ENCODE measurements around the gene WSCD1. TPM values are rescaled to one million over a fixed set of nuclear protein-coding genes. Genes with fewer than 3 reads are reported as not detected.

WSCD1 gene
- total and polyA plus RNA-seq, 2 donors (not counting 1 experiment from before 2014, with no cell fraction given) = not detected

GRCh38 chr17:6066183-6066948 lies 3.8 kb upstream of the WSCD1 start:
- no peaks in the 10 kb centered on the region for H4K20me1 ChIP-seq (ENCODE audit: control insufficient read depth, insufficient read depth, low read length, poor library complexity, severe bottlenecking)
- H3K9ac ChIP-seq (ENCODE audit: low read length) = no peak overlapping the region
- peaks cover 0 to 2% (median 0%) of the 10 kb centered on the region in 3 donors for H3K9me3 ChIP-seq (ENCODE audit: control extremely low read depth in 1 of 3, control insufficient read depth in 2 of 3, insufficient read depth in 1 of 3, low read length in 2 of 3)
- 83% methylated on average over 6 of the region's 10 CpGs for WGBS (ENCODE audit: insufficient coverage)
- H3K4me3 Mint-ChIP-seq = no peak overlapping the region
- DNase-seq (no peak), ATAC-seq (ENCODE audit: low read depth) (no peak)
- peaks cover 6 to 9% of the 10 kb centered on the region in 2 donors for H3K4me1 ChIP-seq (ENCODE audit: control insufficient read depth in 2 of 2, insufficient read depth in 2 of 2, low read length in 2 of 2)
- no peak overlapping the region for H2AFZ ChIP-seq (ENCODE audit: insufficient read depth, low read depth, low read length, poor library complexity, severe bottlenecking)
- intact Hi-C loops (cut with micrococcal nuclease) = no loop called here
- H3K9me3 Mint-ChIP-seq (ENCODE audit: insufficient read depth) = no peaks in the 10 kb centered on the region
- TF ChIP-seq CTCF (IDR thresholded peaks at IDR 0.05) (no peak), EZH2 (IDR thresholded peaks at IDR 0.05; ENCODE audit: borderline replicate concordance, insufficient read depth, low read depth, low read length, poor library complexity, severe bottlenecking) (no peak)
- no peaks in the 10 kb centered on the region for H3K79me2 ChIP-seq (ENCODE audit: control insufficient read depth, insufficient read depth, low read length)
- CTCF ChIA-PET = no interaction called here
- H3K4me3 ChIP-seq (ENCODE audit: control extremely low read depth in 1 of 5, extremely low read depth in 1 of 5, insufficient read depth in 1 of 5, low read depth in 2 of 5, low read length in 4 of 5) = no peak overlapping the region
- no peaks in the 10 kb centered on the region for H3K36me3 ChIP-seq (replicated peaks in 1 of 2; ENCODE audit: control extremely low read depth in 1 of 2, control insufficient read depth in 1 of 2, extremely low read depth in 1 of 2, insufficient read depth in 2 of 2, low read length in 1 of 2)
- H3K27me3 Mint-ChIP-seq = peaks cover 67% of the 10 kb centered on the region
- no peak overlapping the region for H3K27ac ChIP-seq (ENCODE audit: low read length in 2 of 2)
- H3K27me3 ChIP-seq (replicated peaks in 1 of 4; ENCODE audit: control extremely low read depth in 1 of 4, control insufficient read depth in 3 of 4, insufficient read depth in 4 of 4, low read length in 3 of 4) = peaks cover 0 to 24% (median 7%) of the 10 kb centered on the region in 4 experiments
- no peak overlapping the region for H3K4me2 ChIP-seq (replicated peaks; ENCODE audit: low read depth, low read length, poor library complexity, severe bottlenecking)
- no peak overlapping the region for H3K27ac Mint-ChIP-seq
- H3K4me1 Mint-ChIP-seq = peaks cover 14% of the 10 kb centered on the region
- POLR2A ChIA-PET = no interaction called here

GRCh38 chr17:6067060-6067459 lies 3.1 kb upstream of the WSCD1 start:
- Histone ChIP-seq H3K36me3 (replicated peaks in 1 of 2; ENCODE audit: control extremely low read depth in 1 of 2, control insufficient read depth in 1 of 2, extremely low read depth in 1 of 2, insufficient read depth in 2 of 2, low read length in 1 of 2) (no peaks in the 10 kb centered on the region), H4K20me1 (ENCODE audit: control insufficient read depth, insufficient read depth, low read length, poor library complexity, severe bottlenecking) (no peaks in the 10 kb centered on the region), H3K27ac (ENCODE audit: low read length in 2 of 2) (no peak overlapping the region), H3K9ac (ENCODE audit: low read length) (no peak overlapping the region), H3K4me3 (ENCODE audit: control extremely low read depth in 1 of 5, extremely low read depth in 1 of 5, insufficient read depth in 1 of 5, low read depth in 2 of 5, low read length in 4 of 5) (no peak overlapping the region), H3K4me2 (replicated peaks; ENCODE audit: low read depth, low read length, poor library complexity, severe bottlenecking) (no peak overlapping the region), H3K9me3 (ENCODE audit: control extremely low read depth in 1 of 3, control insufficient read depth in 2 of 3, insufficient read depth in 1 of 3, low read length in 2 of 3) (peaks cover 0 to 2% (median 0%) of the 10 kb centered on the region in 3 donors), H3K27me3 (replicated peaks in 1 of 4; ENCODE audit: control extremely low read depth in 1 of 4, control insufficient read depth in 3 of 4, insufficient read depth in 4 of 4, low read length in 3 of 4) (peaks cover 0 to 31% (median 8%) of the 10 kb centered on the region in 4 experiments), H3K4me1 (ENCODE audit: control insufficient read depth in 2 of 2, insufficient read depth in 2 of 2, low read length in 2 of 2) (peaks cover 7 to 12% of the 10 kb centered on the region in 2 donors), H2AFZ (ENCODE audit: insufficient read depth, low read depth, low read length, poor library complexity, severe bottlenecking) (no peak overlapping the region), H3K79me2 (ENCODE audit: control insufficient read depth, insufficient read depth, low read length) (no peaks in the 10 kb centered on the region)
- Mint-ChIP-seq H3K27me3 (peaks cover 68% of the 10 kb centered on the region), H3K9me3 (ENCODE audit: insufficient read depth) (no peaks in the 10 kb centered on the region), H3K4me3 (no peak overlapping the region), H3K4me1 (peaks cover 14% of the 10 kb centered on the region), H3K27ac (no peak overlapping the region)
- DNase-seq (no peak), ATAC-seq (ENCODE audit: low read depth) (no peak)
- WGBS (ENCODE audit: insufficient coverage) = 75% methylated on average over 4 of the region's 5 CpGs
- ChIA-PET POLR2A (no interaction called here), CTCF (no interaction called here)
- TF ChIP-seq EZH2 (IDR thresholded peaks at IDR 0.05; ENCODE audit: borderline replicate concordance, insufficient read depth, low read depth, low read length, poor library complexity, severe bottlenecking) (no peak), CTCF (IDR thresholded peaks at IDR 0.05) (no peak)
- intact Hi-C loops (cut with micrococcal nuclease) = no loop called here
